Astrocyte of the cerebellum (primary cell): ENCODE results near the gene APLP1.
"Not testable (repeated sequence)": the region's sequence is repeated elsewhere in the genome, so short reads cannot be mapped to it uniquely, and the experiment has no call there.

Source experiments
- DNase-seq: peaks from one replicate; pipeline ENCODE4 v3.0.0-alpha.2; 2011; ENCODE audit warnings: low read depth
- H3K4me3 ChIP-seq: 2 replicates; pipeline ENCODE4 v1.5.1; 2011; ENCODE audit warnings: mild to moderate bottlenecking, low read depth, low read length, moderate library complexity
- in situ Hi-C: cut with HindIII; loops from 2 replicates; pipeline ENCODE4 v1.10.0; 2017; ENCODE audit warnings: low sequenced_read_pairs
- TF ChIP-seq, protein P1 (sequence below): IDR thresholded peaks from 2 replicates; pipeline ENCODE4 v1.5.1; 2012; ENCODE audit warnings: low read length, low read depth, moderate library complexity, mild to moderate bottlenecking; ENCODE audit errors: missing control alignments

APLP1 gene

DNA sequence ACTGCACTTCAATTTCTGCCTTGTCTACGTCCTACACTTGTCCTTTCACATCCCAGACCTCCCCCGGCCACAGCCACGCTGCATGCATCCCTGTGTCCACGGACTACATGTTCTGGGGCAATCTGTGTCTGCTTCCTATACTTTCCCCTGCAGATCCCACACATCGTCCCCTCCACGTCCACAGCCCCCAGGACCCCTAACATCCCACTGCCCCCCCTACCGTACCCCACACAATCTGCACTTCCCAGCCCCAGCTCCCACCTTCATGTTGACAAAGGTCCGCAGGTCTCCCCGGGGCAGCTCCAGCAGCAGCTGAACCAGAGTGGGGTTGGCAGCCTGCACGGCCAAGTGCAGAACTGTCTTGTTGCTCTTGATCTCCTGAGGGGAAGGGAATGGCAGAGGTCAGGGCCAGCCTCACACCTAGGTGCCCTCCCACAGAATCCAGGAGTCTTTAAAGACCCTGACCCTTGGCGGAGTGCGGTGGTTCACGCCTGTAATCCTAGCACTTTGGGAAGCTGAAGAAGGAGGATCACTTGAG lies 21.8 kb downstream of the APLP1 start:
- in situ Hi-C loops: no loop called here
- no peak for DNase-seq
- TF ChIP-seq, protein P1, sequence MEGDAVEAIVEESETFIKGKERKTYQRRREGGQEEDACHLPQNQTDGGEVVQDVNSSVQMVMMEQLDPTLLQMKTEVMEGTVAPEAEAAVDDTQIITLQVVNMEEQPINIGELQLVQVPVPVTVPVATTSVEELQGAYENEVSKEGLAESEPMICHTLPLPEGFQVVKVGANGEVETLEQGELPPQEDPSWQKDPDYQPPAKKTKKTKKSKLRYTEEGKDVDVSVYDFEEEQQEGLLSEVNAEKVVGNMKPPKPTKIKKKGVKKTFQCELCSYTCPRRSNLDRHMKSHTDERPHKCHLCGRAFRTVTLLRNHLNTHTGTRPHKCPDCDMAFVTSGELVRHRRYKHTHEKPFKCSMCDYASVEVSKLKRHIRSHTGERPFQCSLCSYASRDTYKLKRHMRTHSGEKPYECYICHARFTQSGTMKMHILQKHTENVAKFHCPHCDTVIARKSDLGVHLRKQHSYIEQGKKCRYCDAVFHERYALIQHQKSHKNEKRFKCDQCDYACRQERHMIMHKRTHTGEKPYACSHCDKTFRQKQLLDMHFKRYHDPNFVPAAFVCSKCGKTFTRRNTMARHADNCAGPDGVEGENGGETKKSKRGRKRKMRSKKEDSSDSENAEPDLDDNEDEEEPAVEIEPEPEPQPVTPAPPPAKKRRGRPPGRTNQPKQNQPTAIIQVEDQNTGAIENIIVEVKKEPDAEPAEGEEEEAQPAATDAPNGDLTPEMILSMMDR: no peak
- H3K4me3 ChIP-seq: no peak overlapping the region

DNA sequence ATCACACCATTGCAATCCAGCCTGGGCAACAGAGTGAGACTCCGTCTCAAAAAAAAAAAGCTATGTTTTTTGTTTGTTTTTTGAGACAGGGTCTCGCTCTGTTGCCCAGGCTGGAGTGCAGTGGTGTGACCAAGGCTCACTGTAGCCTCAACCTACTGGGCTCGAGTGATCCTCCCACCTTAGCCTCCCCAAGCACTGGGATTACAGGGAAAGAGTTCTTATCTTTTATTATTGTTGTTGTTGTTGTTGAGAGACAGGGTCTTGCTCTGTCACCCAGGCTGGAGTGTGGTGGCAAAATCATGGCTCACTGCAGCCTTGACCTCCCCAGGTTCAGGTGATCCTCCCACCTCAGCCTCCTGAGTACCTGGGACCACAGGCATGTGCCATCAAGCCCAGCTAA lies 23.4 kb downstream of the APLP1 start:
- in situ Hi-C loops, DNase-seq, H3K4me3 ChIP-seq: not testable (repeated sequence)

DNA sequence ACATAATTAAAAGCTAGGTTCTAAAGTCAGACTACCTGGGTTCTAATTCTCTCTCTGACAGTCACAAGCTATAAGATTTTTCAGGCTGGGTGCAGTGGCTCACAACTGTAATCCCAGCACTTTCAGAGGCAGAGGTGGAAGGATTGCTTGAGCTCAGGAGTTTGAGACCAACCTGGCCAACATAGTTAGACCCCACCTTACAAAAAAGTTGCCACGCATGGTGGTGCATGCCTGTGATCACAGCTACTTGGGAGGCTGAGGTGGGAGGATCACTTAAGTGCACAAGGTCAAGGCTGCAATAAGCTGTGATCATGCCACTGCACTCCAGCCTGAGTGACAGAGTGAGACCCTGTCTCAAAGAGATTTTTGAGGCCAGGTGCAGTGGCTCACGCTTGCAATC lies 26.0 kb downstream of the APLP1 start:
- no peak for DNase-seq
- no peak overlapping the region for H3K4me3 ChIP-seq
- TF ChIP-seq, protein P1: no peak
- in situ Hi-C loops: no loop called here

DNA sequence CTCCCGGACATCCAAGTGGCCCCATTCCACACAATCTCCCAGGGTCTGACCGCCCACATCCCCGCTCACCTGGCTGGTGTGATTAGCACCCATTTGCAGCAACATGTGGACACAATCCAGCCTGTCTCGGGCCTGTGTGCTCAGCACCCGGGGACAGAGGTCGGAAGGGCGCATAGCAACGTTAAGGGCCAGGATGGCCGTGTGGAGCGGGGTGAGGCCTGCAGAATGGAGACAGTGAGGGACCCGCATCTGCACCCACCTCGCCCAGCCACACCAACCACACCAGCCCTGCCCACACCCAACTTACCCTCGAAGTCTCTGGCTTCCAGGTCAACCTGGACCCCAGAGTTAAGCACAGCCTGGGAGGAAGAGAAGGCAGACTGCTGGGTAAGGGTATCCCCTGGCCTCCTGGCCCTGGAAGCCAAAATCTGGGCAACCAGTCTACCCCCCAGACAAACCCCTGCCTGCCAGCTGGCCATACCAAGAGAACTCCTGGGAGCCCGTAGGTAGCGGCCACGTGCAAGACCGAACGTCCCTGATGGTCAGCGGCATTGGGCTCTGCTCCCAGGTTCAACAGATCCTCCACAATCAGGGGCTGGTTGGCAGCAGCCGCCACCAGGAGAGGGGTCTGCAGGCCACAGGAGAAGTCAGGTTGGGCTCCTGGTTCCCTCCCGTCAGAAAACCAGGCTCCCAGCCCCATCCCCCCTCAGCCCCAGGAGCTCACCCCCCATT lies 27.7 kb downstream of the APLP1 start:
- H3K4me3 ChIP-seq: no peak overlapping the region
- DNase-seq: no peak
- in situ Hi-C loops: no loop called here
- TF ChIP-seq, protein P1: no peak

DNA sequence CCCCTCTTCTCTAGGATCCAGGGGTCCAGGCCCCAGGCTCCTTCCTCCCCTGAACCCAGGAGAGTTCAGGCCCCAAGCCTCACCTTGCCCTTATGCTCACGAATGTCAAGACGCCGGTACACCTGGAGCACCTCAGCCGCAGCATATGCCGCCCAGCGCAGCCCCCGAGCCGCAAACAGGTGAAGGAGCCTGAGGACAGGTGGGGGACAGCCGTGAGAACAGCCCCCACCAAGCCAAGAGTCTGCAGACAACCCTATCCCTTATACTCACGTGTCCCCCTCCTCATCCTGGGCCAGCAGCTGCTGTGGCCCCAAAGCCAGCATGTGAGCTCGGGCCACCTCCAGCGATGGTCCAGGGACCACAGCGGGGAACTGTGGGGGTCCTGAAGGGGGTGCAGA lies 28.3 kb downstream of the APLP1 start:
- H3K4me3 ChIP-seq: no peak overlapping the region
- TF ChIP-seq, protein P1: no peak
- in situ Hi-C loops: no loop called here
- DNase-seq: no peak

DNA sequence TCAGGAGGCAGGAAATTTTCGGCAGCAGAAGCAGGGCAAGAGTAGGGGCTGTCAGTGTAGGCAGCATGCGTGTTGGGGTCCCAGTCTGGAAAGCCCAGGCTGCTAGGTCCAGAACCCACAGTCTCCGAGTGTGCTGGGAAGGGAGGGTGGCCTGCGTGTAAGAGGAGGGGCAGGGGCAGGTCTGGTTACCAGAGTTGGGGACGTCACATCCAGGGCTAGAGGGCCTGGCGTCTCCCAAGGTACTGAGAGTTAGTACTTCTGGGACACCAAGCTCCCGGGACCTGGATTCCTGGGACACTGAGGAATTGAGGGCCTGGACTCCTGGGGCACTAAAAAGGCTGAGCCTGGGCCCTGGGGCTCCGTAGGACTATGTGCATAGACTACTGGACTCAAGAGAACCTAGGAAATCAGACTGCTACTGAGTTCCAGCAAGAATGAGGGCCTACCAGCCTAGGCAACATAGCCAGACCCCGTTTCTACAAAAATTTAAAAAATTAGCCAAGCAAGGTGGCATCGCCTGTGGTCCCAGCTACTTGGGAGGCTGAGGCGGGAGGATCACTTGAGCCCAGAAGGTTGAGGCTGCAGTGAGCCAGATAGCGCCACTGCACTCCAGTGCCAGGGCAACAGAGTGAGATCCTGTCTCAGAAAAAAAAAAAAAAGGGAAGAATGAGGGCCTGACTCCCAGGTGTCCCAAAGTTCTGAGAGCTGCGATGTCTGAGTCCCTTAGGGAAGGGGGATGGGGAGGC lies 29.5 kb downstream of the APLP1 start:
- no peak for DNase-seq
- TF ChIP-seq, protein P1: no peak
- in situ Hi-C loops: no loop called here

DNA sequence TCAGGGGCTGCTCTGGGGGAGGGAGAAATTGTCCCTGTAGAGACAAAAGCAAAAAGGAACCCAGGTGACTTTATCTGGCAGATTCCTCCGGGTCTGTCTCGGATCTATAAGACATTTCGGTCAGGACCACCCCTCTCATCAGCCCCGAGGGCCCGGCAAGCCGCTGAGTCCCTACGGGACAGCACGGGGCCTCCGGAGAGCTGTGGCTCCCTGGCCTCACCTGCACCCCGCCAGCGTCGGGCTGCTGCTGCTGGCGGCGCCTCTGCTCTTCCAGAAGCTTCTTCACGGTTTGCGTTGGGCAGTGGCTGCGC lies 30.1 kb downstream of the APLP1 start:
- no peak for DNase-seq
- in situ Hi-C loops: no loop called here
- H3K4me3 ChIP-seq: peak overlapping the region; percentile 72
- TF ChIP-seq, protein P1: no peak

More for the DNA sequence above, 29.5 kb downstream of the APLP1 start:
- peak overlapping the region; percentile 72 for H3K4me3 ChIP-seq
